Ovary (tissue), 9 donors: Measurements from ENCODE around the gene C6orf136. TPM values are rescaled to one million over a fixed set of nuclear protein-coding genes. Genes with fewer than 3 reads are reported as not detected.
"Not testable (repeated sequence)": the region's sequence is repeated elsewhere in the genome, so short reads cannot be mapped to it uniquely, and the experiment has no call there.

Experiments
- DNase-seq, 5 donors: peaks; one replicate each; pipeline ENCODE4 v3.0.0-alpha.2; 2019 to 2020
- H3K27ac ChIP-seq, 2 donors: fragments of 200-600 bp; one replicate each; pipeline versions ENCODE4 v1.5.1 to v1.8.0; 2019 to 2022
- H3K27me3 ChIP-seq: fragments of 200-600 bp; one replicate; pipeline ENCODE4 v1.8.0; 2022
- H3K36me3 ChIP-seq: fragments of 200-600 bp; sonication (generic); one replicate; pipeline ENCODE4 v1.5.1; 2019
- H3K4me1 ChIP-seq: one replicate; pipeline ENCODE4 v1.8.1; 2013; ENCODE audit warnings: mild to moderate bottlenecking, moderate library complexity; ENCODE audit not compliant: insufficient read depth
- H3K4me3 ChIP-seq: fragments of 200-600 bp; sonication (generic); one replicate; pipeline ENCODE4 v1.5.1; 2017
- H3K9me3 ChIP-seq, 2 donors: fragments of 200-600 bp in 1 of 2; sonication (generic) in 1 of 2; one replicate each; pipeline versions ENCODE4 v1.5.1 to v1.8.1; 2013 to 2019; ENCODE audit warnings: mild to moderate bottlenecking in 1 of 2, moderate library complexity in 1 of 2
- CTCF ChIP-seq, 3 donors: fragments of 450-650 bp in 2 of 3; fragments of 200-600 bp in 1 of 3; IDR thresholded peaks; one replicate each; pipeline versions ENCODE4 v1.5.1 to v1.8.0; 2016 to 2022; ENCODE audit warnings: antibody characterized with exemption in 3 of 3, mild to moderate bottlenecking in 1 of 3
- EP300 ChIP-seq: sonication (generic); formaldehyde crosslinking; IDR thresholded peaks from one replicate; pipeline ENCODE4 v1.6.1; 2017; ENCODE audit warnings: antibody characterized with exemption
- POLR2A ChIP-seq: fragments of 450-650 bp; IDR thresholded peaks from one replicate; pipeline ENCODE4 v1.6.1; 2017; ENCODE audit warnings: antibody characterized with exemption, mild to moderate bottlenecking, moderate library complexity
- WGBS, 3 donors: extraction: QIAGEN DNeasy Blood & Tissue Kit in 1 of 3; methylation state at CpG; one replicate each; pipeline versions ENCODE4 v1.1.5 to v1.1.7; 2013 to 2017; 5-methylcytosine and 5-hydroxymethylcytosine counted together
- intact Hi-C, 4 donors: fragments of 100-400 bp; cut with DNase I; formaldehyde crosslinking; loops; one replicate each; pipeline versions ENCODE4 v1.11.0 to v1.15.1; 2022 to 2023
- polyA plus RNA-seq, 2 donors: library from polyadenylated mRNA; stranded (reverse); fragments of 200-250 nt in 1 of 2; fragments of 350-450 nt in 1 of 2; fragmentation: Illumina TruSeq in 1 of 2; extraction: RNeasy Lipid Tissue Mini Kit (QIAGEN cat#74804) in 1 of 2; gene quantifications; one replicate each; pipeline ENCODE4 v1.2.3, GENCODE V29; 2013 to 2014
- total RNA-seq, 7 donors: library from RNA; depleted of rRNA in 2 of 7; stranded (reverse); fragments of >200 nt in 2 of 7; fragmentation: NEBNext Ultra II Directional in 3 of 7; extraction: Animal tissue kit (Norgen Biotek cat#: 25700) in 3 of 7; gene quantifications; one replicate each; pipeline versions ENCODE4 v1.1.0 to v1.2.4, GENCODE V29; 2016 to 2023
- donor health status: DM: no; HTN: no; CAD: no; lungs with moderate emphysema.
- donor health status: DM: no; HTN: no; CAD: no.
- donor health status: Bipolar disorder and iron deficiency.
- donor health status: DM: yes; HTN: yes; CAD: no.
- donor health status: DM: no; HTN: no; CAD: no.
- donor health status: DM: yes; HTN: yes; CAD: no.

C6orf136 gene
- total and polyA plus RNA-seq, 9 donors, result 6.0 to 20.0 (median 12.8) TPM

GRCh38 chr6:30657454-30657853, 10.5 kb downstream of the C6orf136 start:
- no peak overlapping the region for H3K27ac ChIP-seq
- H3K27me3 ChIP-seq, result no peaks in the 10 kb centered on the region
- no peak overlapping the region for H3K4me3 ChIP-seq
- no peak for TF ChIP-seq EP300
- TF ChIP-seq CTCF (IDR thresholded peaks at IDR 0.05), result no peak
- no peak for TF ChIP-seq POLR2A
- DNase-seq, result no peak
- no peaks in the 10 kb centered on the region for H3K36me3 ChIP-seq
- H3K9me3 ChIP-seq, result no peaks in the 10 kb centered on the region
- H3K4me1 ChIP-seq, result no peaks in the 10 kb centered on the region
- intact Hi-C loops, result loop anchor here in 1 of 4 donors (10.0 kb wide), 1 partner anchor 163 kb away; no protein-coding TSS in a partner anchor

GRCh38 chr6:30657922-30658321, 11.0 kb downstream of the C6orf136 start:
- not testable (repeated sequence) for H3K27me3 ChIP-seq, H3K36me3 ChIP-seq, H3K27ac ChIP-seq, H3K9me3 ChIP-seq, DNase-seq, H3K4me3 ChIP-seq, H3K4me1 ChIP-seq
- intact Hi-C loops, result loop anchor here in 1 of 4 donors (10.0 kb wide), 1 partner anchor 163 kb away; no protein-coding TSS in a partner anchor
- WGBS, 3 donors, result 86 to 88% (median 87%) methylated on average over 5 of the region's 5 CpGs

GRCh38 chr6:30664994-30665767, 18.2 kb downstream of the C6orf136 start:
- Histone ChIP-seq H3K27ac (no peak overlapping the region), H3K27me3 (no peaks in the 10 kb centered on the region), H3K36me3 (no peaks in the 10 kb centered on the region), H3K4me3 (no peak overlapping the region), H3K9me3 (no peaks in the 10 kb centered on the region), H3K4me1 (no peaks in the 10 kb centered on the region)
- intact Hi-C loops, result no loop called here
- no peak for DNase-seq
- WGBS, 3 donors, result 88 to 90% (median 89%) methylated on average over 34 of the region's 34 CpGs
- no peak for TF ChIP-seq POLR2A
- TF ChIP-seq CTCF (IDR thresholded peaks at IDR 0.05), result no peak
- TF ChIP-seq EP300, result no peak

- intact Hi-C loops, DNase-seq, H3K9me3 ChIP-seq, H3K4me1 ChIP-seq, H3K4me3 ChIP-seq, H3K27me3 ChIP-seq, H3K36me3 ChIP-seq, H3K27ac ChIP-seq: not testable (repeated sequence)
- WGBS, 3 donors, result 70 to 89% (median 72%) methylated on average over 2 of the region's 2 CpGs
Observed at GRCh38 chr6:30666300-30666699, 19.4 kb downstream of the C6orf136 start.

- Histone ChIP-seq H3K4me3 (no peak overlapping the region), H3K36me3 (no peaks in the 10 kb centered on the region), H3K27ac (no peak overlapping the region), H3K27me3 (no peaks in the 10 kb centered on the region), H3K4me1 (peaks cover 4% of the 10 kb centered on the region), H3K9me3 (no peaks in the 10 kb centered on the region)
- no peak for TF ChIP-seq EP300
- TF ChIP-seq POLR2A, result no peak
- no peak for TF ChIP-seq CTCF (IDR thresholded peaks at IDR 0.05)
- WGBS, 3 donors, result 80 to 86% (median 84%) methylated on average over 27 of the region's 27 CpGs
- DNase-seq, result no peak
- intact Hi-C loops, result loop anchor here in 2 of 4 donors (10.0 kb wide), 3 partner anchors 126 to 404 kb away; no protein-coding TSS in a partner anchor
Observed at GRCh38 chr6:30670760-30671527, 24.0 kb downstream of the C6orf136 start.
